HG03558 (cell line): ENCODE results near the gene EYA3.
"Not testable (repeated sequence)": the region's sequence is repeated elsewhere in the genome, so short reads cannot be mapped to it uniquely, and the experiment has no call there.

Source experiments
- ATAC-seq: cut with Tn5 transposase; IDR thresholded peaks from one replicate; pipeline ENCODE4 v1.9.1; 2021; ENCODE audit warnings: moderate number of reproducible peaks; ENCODE audit not compliant: unreplicated experiment; ENCODE audit errors: extremely low read depth

Gene EYA3

DNA sequence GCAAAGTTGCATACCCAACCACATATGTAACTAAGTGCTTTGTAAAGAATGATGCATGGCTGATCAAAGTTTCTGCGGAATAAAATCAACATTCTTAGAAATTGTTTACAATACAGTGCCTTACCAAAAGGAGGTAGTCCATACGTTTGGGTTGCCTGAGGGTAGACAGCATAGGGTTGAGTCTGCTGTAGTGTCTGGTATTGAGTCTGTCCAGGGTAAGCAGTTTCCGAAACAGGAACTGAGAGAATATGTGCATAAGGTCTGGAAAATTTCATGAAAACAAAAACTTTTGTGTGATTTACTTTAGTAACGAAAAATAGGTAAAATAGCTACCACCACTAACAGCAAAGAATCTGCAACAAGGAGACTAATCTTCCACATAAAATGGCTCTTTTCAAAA, 53.0 kb downstream of the EYA3 start:
- no peak for ATAC-seq

DNA sequence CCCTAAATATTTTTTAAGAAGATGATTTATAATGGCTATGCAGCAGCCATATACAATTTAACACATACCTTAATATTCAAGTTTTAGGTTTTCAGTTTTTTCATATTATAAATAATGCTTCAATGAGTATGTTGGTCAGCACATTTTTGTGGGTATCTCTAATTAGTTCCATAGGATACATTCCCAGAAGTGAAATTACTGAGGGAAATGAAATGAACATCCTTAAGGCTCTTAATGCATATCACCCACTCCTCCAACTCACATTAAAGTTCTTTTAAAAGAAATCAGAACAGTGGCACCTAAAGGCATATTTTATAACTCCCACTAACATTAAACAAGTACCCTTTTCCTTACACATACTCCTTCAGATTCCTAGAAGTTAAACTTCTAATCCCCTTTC, 56.1 kb downstream of the EYA3 start:
- no peak for ATAC-seq

DNA sequence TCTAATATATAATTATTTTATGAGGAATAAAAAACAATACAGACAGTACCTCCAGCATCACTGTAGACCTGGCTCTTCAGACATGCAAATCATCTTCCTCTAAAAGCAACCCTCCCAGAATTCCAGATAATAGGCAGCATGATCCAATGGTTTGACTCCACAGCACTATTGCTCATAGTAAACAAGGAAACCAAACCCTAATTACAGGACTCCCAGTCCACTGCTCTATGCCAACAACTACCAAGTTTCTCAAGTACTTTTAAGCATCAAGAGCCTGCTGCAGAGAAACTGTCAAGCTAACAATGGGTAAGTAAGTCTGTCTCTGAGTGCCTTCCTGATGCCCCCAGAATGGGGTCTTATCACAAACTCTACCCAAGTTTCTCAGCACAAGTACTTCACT, 57.2 kb downstream of the EYA3 start:
- no peak for ATAC-seq

DNA sequence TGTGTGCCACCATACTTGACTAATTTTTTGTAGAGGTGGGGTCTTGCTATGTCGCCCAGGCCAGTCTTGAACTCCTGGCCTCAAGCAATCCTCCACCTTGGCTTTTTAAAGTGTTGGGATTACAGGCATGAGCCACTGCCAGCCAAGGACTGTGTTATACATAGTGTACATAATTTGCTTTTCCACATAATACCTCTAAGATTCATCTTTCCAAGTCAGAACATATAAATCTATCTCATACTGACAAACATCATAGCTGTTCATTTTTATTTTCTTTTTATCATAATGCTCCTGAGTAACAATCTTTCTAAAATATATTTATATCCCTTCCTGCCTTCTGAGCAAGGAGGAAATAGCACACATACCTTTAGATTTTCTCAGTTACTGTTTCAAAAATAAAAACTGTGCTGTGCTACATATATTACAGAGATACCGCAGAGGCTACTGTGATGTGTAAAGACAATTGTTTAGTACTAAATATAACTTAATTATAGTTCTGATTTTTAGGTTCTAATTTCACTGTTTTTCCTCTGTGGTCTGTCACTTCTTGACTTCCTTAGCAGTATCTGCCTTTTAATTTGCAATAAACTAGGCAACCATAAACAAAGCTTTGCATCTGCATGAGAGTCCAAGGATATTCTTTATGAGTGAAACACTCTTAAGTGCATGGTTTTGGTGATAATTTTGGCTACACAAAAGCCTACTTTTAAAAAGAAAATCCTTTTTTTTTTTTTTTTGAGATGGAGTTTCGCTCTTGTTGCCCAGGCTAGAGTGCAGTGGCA, 59.3 kb downstream of the EYA3 start:
- no peak for ATAC-seq

DNA sequence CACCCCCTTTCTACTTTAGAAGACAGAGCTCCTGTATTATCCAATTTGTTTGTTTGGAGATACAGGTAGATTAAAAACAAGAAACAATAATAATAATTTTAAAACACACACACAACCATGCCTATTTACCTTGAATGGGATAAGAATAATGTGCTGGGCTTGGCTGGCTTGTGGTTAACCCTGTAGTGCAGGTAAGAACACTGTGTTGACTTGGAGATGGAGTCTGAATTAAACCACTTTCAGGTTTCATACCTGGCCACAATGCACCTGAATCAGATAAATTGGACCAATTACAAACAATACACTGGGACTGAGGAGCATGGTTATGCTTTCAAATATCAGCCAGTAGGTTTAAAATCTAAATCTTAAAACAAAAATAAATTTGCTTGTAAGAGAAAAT, 60.8 kb downstream of the EYA3 start:
- ATAC-seq = no peak

DNA sequence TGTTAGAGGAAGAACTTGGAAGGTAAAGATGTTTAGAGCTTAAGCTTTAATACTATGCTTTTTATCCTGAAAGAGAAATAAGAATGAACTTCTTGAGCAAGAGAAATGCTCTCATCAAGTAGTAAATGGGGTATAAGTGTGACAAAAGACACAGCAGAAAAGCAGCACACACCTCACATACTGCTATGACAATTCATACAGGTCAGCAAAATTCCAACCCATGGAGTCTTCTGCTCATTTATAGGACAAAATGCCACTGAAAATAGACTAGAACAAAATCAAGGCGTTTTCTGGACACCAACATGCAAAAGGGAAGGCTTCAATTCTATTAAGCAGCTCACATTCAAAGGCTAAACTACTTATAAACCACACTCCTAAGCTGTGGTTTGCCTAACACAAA, 61.2 kb downstream of the EYA3 start:
- ATAC-seq = no peak

DNA sequence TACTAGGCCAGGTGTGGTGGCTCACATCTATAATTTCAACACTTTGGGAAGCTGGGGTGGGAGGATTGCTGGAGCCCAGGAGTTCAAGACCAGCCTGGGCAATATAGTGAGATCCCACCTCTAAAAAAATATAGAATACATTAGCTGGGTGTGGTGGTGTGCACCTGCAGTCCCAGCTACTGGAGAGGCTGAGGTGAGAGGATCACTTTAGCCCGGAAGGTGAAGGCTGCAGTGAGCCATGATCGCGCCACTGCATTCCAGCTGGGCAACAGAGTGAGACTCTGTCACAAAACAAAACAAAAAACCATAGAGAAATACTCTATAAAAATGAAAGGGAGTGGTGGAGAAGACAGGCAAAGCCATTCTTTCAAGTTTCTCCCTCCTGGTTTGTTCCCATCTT, 62.1 kb downstream of the EYA3 start:
- no peak for ATAC-seq

DNA sequence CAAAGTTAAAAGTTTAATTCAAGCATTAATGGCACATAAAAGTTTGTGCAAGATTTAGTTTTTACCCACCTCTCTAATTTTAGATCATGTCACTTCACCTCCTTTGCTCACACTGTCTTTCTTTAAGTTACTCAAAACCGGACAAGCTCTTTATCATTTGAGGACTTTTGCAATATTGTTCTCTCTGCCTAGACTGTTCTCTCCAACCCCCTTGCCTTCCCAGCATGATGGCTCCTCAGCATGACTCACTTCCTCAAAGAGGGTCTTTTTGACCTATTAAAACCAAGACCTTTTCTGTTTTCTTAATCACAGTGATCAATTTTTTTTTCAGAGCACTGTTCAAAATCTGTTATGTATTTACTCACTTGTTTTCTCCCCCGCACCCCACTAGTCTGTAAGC, 67.3 kb downstream of the EYA3 start:
- no peak for ATAC-seq

DNA sequence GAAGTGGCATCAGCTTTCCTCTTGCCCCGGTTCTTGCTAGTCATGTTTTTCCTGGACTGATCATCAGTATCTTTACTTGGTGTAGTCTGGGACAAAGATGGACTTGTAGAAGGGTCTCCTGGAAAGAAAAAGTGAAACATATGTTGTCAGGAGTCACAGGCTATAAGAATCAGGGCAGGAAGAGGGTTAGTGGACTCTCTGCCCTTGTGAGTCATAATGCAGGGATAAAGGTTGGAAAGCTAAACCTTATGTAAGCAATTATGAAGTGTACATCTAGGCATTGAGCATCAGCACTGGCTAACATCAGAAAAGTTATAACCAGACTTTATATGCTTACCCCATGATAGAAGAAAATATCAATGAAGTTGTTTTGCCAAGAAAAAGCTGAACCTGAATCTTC, 77.4 kb downstream of the EYA3 start:
- no peak for ATAC-seq

DNA sequence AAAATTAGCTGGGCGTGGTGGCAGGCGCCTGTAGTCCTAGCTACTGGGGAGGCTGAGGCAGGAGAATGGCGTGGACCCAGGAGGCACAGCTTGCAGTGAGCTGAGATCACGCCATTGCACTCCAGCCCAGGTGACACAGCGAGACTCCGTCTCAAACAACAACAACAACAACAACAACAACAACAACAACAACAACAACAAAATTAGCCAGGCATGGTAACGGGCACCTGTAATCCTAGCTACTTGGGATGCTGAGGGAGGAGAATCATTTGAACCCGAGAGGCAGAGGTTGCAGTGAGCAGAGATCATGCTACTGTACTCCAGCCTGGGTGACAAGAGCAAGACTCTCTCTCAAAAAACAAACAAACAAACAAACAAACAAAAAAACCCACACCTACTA, 85.3 kb downstream of the EYA3 start:
- ATAC-seq = not testable (repeated sequence)

DNA sequence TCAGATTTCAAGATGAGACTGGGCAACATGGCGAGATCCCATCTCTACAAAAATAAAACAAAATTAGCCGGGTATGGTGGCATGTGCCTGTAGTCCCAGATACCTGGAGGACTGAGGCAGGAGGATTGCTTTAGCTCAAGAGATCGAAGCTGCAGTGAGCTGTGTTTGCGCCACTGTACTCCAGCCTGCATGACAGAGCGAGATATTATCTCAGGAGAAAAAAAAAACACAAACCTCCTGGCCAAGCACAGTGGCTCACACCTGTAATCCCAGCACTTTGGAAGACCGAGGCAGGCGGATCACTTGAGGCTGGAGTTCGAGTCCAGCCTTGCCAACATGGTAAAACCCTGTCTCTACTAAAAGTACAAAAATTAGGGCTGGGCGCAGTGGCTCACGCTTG, 85.8 kb downstream of the EYA3 start:
- no peak for ATAC-seq

DNA sequence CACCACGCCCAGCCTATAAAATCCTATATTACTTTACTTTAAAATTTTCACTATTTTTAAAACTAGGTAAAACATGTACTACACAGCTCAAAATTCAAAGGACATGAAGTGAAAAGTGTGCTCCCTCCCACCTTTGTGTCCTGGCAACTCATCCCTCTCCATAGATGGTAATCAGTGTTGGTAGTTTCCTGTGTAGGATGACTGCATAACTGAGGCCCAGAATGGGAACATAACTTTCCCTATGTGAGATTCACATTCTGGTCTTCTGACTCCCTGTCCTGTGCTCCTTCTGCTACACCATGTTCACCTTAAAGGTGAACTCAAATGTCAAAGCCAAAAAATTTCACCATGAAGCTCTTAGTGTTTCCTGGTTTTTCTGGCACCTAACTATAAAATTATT, 89.4 kb downstream of the EYA3 start:
- no peak for ATAC-seq

DNA sequence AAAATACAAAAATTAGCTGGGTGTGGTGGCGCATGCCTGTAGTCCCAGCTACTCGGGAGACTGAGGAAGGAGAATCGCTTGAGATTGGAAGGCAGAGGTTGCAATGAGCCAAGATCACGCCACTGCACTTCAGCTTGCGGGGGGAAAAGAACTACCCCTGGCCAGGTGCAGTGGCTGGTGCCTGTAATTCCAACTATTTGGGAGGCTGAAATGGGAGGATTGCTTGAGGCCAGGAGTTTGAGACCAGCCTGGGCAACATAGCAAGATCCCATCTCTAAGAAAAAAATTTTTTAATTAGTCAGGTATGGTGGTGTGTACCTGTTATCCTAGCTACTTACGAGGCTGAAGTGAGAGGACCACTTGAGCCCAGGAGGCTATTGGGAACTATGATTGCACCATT, 93.9 kb downstream of the EYA3 start:
- ATAC-seq = not testable (repeated sequence)

DNA sequence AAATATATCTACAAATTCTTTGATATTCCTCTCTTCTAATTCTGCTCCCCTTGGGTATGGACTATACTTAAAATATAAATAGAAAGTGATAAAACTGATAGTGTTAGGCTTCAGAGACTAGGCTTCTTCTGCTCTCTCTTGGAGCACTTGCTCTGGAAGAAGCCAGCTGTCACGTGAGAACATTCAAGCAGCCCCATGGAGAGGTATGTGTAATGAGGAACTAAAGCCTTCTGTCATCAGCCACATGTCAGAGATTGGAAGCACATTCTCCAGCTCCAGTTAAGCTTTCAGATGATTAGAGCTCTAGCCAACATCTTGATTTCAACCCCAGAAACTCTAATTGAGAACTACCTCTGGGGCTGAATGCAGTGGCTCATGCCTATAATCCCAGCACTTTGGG, 94.3 kb downstream of the EYA3 start:
- ATAC-seq = no peak

DNA sequence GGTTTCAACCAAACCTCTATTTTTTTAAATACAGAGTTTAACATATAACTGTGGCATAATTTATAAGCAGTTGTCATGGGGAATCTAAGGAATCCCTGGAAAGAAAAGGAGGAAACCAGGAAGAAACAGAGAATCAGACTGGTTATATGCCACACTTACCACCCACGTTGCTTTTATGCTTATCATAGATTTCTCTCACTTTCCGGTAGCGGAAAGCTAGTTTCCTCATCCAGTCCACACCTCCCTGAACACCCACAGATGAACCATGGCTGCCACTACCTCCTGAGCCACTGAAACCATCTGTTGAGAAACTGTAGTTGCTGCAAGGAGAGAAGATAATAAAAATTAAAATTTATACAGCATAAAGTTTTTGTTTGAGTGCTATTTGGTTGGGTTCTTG, 95.2 kb downstream of the EYA3 start:
- ATAC-seq = no peak

DNA sequence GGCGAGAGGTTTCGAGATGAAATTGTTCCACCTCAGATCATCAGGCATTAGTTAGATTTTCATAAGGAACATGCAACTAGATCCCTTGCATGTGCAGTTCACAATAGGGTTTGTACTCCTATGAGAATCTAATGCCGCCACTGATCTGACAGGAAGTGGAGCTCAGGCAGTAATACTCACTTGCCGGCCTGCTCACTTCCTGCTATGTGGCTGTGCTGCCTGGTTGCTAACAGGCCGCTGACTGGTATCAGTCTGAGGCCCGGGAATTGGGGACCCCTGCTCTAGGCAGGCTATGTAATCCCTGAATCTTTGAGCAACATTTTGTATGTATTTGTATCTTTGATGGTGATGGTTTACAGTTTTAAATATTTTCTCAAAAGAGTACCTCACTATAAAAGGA, 96.1 kb downstream of the EYA3 start:
- no peak for ATAC-seq

DNA sequence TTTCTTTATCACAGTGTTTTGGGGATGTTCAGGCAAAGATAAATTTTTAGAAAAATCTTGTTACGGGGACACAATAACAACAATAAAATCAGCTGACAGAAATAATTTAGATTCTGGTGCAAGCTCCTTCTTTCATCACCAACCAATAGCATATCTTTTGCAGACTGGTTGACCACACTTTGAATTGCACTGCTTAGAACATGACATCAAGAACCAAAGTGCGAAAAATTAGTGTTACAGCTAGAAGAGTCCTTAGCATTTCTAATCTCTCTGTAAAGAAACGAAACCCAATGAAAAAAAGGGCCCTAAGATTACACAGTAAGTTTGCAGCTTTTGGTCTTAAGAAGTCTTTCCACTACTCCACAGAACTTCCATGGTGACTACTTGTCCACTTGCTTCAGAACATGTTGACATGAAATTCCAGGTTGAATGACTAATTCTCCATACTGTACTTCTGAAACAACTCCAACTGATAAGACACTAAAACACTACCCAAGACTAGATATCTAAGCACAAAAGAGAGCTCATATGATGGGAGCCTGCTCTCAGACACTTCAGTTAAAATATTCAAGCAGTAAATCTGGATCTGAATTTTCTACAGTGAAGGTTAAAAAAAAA, 97.4 kb downstream of the EYA3 start:
- no peak for ATAC-seq

DNA sequence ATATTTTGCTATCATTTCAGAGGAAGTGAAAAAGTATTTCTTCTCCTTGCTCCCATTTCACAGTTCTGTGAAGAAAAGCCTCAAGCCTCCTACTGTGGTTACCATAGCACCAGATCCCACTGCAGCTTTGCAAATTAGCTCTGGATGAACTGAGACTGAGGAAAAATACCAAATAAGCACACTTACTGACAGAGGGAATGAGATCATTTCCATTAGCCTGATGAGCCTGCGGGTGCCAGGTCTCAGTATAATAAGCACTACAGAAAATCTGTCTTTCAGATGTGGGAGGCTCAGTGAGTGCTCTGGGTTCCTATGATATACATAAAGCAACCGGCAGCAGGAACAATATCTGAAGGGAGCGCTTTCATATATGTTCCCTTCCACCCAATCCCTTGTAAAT, 107.3 kb downstream of the EYA3 start:
- no peak for ATAC-seq

DNA sequence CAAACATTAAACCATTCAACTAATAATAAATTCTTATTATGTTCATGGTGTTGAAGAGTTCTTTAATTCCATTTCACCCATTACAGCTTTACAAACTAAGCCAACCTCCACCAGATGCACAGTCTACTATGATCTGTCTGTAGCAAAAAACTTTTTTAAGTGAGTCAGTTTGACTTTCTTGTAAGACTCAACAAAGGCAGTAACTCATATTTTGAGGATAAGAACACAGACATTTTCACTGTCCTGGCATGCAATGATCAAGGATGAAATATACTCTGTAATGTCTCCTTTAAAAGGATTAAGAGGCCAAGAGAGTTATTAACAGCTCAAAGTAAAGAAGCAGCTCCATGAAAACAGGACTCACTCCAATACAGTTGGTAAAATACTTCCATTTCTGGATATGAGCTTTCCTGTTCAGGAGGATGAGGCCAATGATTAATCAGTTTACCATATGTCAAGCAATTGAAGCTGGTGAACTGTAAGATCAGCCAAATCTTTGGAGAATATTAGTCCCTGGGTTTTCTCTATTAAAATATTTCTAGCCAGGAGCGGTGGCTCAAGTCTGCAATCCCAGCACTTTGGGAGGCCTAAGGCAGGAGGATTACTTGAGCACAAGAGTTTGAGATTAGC, 108.1 kb downstream of the EYA3 start:
- no peak for ATAC-seq

DNA sequence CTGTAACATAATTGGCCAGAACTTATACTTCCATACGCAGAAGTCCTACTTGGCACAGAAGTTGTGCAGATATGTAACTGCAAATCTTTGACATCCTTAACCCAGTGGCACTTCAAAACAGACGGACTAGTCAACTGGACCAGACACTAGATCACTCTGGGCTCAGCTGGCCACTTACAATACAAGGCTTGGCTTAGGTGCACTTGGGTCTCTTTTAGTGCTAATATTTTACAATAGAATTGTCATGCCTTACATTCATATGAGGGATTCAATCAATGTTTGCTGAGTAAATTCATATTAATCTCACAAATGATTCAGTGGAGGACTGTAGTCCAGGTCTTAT, 108.6 kb downstream of the EYA3 start:
- ATAC-seq = no peak

DNA sequence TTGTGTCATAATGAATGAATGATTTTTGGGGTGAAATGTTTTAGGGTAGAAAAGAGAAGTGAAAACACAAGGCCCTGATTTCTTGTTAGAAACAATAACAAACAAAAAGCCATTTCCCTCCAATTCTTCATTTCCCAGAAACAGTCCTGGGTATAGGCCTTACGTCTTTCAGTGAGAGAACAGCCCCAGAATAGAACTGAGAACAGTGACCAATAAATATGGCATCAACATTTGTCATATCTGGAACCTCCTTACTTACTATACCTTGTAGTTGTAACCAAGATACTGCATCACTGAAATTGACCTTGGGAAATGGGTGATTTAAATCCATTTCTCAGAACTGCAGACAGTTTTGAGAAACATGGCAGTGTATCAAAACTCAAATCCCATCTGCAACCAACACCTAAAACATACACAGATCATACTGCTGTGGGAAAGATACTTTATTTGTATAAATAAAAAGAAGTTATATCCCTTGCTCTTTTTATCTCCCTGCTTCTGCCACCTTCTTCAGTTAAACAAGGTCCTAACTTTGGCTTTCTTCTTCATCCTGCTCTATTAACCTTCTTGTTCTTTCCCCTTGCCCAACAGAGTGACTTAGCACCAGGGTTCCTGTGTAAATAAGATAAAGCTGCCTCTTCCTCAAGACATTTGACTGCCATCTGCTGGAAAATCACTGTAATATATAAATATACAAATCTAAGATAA, 109.1 kb downstream of the EYA3 start:
- ATAC-seq = no peak
